Activated CD4-positive, alpha-beta T cell treated with anti-CD3 and anti-CD28 coated beads for 4 hours (primary cell): ENCODE data around the gene RNF38.
"Not testable (repeated sequence)": the region's sequence is repeated elsewhere in the genome, so short reads cannot be mapped to it uniquely, and the experiment has no call there.

ENCODE experiments used
- DNase-seq, 2 donors: peaks; one replicate each; pipeline ENCODE4 v3.0.0-alpha.2; 2020

The RNF38 gene

DNA sequence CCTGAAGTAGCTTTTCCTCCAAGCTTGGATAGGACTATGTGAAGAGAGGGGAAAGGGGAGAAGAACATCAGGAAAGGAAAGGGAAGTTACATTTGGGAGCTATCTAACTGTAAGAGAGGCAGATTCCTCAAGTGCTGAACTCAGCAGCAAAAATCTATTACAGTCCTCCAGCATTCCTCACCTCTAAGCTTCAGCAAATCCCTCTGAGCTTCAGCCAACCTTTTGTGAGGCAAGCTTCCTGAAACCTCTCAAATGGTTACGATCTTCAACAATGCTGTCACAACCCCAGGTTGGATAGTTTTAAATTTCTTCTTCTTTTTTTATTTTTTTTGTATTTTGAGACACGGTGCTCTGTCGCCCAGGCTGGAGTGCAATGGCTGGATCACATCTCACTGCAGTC, 2.5 kb upstream of the RNF38 start:
- no peak for DNase-seq

DNA sequence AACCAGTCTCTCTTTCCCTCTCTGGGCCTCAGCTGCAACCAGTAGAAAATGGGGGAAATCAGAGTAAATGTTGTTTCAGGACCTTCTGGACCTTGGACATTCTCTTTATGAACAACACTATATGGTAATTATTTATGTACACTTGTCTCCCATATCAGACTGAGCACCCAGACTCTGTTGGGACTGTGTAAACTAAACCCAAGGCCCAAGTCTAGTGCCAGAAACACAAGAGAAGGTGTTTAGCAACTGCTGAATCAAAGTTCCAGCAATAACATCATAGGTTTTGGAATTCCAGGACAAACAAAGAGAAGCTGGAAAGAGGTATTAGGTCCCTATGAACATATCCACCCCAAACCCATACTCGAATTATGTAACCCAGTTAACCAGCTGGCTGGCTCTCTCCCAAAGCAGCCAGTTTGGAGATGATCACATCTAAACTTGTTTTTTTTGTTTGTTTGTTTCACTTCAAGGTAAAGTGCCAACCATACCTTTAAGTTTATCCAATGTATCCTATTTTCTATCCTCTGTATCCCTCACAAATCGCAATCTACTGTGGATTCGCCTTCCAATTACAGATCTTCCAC, 1.9 kb upstream of the RNF38 start:
- no peak for DNase-seq

DNA sequence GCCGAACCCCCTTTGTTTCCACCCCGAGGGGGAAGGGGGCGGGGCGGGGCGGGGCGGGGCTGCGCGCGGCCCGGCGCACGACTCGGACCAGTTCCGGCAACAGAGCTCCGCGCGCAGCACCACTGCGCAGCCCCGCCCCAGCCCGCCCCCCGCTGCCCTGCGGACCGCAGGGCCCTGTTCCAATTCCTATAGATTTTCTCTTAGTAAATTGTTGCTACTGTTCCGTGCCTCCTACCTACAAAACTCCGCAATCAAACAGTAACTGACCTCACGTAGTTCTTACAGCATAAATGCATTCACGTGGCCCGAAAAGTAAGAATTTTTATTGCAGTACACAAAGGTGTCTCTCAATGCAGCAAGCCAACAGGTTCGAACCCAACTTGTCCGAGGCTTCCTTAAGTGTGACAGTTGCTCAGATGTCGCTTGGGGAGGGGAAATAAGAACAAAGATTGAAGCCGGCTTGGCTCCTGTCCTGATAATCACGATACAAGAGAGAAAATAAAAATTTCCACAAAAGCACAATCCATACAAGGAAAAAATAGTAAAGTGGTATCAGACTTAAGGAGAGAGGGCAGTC, 1.2 kb upstream of the RNF38 start:
- no peak for DNase-seq

DNA sequence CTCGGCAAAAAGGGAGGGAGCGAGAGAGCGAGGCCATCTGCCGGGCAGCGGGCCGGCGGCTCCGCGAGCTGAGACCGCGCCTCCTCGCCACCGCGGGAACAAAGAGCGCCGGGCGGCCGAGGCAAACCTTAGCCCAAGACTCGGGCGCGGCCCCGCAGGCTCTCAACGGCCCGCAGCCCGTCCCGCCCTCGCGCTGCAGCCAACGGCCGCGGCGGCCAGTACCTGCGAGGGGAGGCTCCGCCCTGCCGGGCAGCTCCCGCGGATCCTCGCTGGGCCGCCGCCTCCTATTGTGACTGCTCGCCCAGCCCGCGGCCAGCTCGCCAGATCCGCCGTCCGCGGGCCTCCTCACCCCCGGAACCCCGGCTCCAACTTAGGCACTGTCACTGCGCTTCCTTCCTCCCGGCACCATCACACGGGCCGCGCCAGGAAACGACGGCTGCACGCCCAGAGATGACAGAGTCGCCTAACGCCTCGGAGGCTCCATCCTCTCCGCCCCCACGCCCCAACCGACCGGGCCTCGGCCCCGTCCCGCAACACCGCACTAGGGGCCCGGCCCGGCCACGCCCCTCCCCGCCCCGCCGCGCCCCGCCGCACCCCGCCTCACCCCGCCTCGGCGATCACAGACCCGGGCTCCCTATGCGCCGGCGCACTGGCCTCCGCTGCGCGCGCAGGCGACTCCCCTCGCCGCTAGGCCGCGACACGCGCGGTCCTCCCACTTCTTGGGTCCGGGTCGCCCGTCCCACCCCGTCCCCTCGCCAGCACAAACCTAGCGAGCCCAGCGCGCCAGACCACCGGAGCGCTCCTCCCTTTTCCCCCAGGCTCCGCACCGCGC, 479 bp upstream of the RNF38 start:
- peak; percentile 87 to 88 for DNase-seq

DNA sequence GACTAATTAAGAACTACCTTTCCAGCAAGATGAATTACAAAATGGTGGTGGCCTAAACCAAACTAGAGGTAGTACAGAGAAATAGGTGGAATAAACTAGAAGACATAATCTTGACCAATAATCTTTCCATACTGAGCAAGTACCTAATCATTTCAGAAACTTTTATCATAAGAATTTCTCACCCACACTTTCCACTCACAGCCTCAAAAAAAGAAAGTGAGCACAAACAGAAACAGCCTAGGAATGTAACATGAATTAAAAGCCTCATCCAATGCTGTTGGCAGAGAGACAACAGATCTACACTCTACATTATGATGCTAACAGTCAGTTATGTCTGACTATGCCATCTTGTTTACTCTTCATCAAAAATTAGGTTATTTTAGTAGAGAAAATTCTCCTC, 1.3 kb downstream of the RNF38 start:
- no peak for DNase-seq

DNA sequence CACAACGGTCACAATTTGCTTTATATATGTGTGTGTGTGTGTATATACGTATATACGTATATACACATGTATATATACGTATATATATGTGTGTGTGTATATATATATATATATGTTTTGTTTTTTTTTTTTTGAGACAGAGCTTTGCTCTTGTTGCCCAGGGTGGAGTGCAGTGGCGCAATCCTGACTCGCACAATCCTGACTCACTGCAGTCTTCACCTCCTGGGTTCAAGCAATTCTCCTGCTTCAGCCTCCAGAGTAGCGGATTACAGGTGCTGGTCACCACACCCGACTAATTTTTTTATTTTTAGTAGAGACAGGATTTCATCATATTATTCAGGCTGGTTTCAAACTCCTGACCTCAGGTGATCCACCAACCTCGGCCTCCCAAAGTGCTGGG, 3.1 kb downstream of the RNF38 start:
- DNase-seq = no peak

DNA sequence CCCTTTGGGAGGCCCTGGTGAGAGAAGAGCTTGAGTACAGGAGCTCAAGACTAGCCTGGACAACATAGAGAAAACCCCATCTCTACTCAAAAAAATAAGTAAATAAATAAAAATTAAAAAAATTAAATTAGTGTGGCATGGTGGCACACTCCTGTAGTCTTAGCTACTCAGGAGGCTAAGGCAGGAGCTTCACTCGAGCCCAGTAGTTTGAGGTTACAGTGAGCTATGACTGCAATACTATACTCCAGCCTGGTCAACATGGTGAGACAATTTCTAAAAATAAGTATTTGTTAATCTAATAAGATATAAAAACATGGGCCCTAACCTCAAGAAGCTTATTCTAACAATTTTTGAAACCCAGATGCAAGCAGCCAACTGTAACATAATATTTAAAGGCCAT, 7.6 kb downstream of the RNF38 start:
- DNase-seq = no peak

DNA sequence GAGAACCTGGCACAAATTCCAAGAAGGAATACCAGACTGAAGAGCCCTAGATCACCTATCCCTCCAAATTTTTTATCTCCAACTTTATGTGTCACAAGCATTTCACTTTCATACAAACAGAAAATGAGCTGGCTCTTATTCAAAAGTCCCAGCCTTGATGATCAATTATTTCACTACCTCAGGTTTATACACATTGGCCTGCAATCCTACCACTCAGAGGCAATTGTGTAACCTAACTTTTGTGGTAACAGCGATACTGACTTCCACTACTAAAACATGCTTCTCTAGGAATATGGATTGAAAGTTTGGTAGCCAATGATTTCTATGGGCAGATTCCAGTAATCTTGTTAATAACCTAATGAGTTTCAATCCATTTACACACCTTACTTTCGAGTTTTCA, 10.5 kb downstream of the RNF38 start:
- no peak for DNase-seq

DNA sequence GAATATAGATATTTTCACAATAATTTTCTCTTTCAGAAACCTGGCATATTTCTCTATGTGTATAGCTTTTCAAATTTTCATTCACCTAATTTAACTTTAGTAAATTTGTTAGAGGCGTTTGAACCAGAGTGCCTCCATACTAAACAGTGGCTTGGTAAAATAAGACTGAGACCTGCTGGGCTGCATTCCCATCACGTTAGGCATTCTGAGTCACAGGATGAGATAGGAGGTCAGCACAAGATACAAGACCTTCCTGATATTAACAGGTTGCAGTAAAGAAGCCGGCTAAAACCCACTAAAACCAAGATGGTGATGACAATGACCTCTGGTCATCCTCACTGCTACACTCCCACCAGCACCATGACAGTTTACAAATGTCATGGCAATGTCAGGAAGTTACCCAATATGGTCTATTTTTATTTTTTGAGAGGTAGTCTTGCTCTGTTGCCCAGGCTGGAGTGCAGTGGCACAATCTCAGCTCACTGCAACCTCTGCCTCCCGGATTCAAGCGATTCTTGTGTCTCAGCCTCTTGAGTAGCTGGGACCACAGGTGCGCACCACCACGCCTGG, 13.6 kb downstream of the RNF38 start:
- not testable (repeated sequence) for DNase-seq

DNA sequence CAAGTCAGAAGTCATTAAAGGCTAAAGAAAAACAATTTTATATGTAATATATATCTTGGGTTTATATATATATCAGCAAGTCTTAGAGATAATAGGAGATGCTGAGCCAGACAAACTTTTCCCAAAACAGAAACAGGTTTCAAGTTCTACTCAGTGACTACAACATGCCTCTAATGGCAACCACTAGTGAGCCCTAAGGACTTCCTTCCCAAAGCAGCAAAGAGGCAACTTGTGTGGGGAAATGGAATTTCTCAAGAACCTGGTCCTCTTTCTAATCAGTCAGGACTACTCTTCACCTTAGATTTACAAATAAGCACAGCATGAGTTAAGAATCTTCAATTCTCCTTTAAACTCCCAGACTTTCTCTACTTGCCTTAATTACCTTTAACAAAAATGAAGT, 17.6 kb downstream of the RNF38 start:
- no peak for DNase-seq

DNA sequence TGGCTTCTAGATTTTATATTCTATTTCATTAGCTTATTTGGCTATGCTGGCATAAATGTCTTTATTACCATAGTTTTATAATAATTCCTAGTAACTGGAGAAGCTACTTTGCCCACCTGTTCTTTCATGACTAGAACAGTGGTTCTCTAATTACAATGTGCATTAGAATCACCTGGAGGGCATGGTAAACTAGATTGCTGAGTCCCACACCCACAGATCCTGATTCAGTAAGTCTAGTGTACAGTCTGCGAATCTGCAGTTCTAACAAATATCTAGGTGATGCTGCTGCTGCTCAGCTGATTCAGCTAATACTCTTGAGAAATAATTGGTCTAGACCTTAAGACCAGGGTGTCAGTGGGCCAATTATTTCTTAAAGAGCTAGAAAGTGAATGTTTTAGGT, 35.5 kb downstream of the RNF38 start:
- DNase-seq = no peak

DNA sequence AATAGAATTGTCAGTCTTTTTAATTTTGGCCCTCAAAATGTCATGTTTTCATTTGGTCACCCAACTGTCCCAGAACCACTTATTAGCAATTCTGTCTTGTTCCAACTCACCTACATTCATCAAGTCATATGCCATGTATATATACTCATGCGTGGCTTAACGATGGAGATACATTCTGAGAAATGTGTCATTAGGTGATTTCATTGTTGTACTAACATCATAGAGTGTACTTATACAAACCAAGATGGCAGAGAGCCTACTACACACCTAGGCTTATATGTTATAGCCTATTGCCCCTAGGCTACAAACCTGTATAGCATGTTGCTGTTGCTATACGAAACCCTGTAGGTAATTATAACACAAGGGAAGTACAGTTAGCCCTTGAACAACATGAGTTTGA, 36.6 kb downstream of the RNF38 start:
- no peak for DNase-seq

DNA sequence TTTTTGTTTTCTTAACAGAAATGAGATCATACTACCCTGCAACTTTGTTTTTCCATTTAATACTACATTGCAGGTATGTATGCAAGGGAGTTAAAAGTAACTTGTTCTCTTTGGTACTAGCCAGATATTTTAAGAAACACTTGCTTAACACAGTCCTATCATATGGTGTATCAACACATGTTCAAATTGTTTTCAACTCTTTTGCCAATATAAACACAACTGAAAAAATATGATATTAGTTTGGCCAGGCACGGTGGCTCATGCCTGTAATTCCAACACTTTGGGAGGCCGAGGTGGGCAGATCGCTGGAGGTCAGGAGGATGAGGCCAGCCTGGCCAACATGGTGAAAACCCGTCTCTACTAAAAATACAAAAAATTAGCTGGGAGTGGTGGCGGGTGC, 41.6 kb downstream of the RNF38 start:
- DNase-seq = no peak

DNA sequence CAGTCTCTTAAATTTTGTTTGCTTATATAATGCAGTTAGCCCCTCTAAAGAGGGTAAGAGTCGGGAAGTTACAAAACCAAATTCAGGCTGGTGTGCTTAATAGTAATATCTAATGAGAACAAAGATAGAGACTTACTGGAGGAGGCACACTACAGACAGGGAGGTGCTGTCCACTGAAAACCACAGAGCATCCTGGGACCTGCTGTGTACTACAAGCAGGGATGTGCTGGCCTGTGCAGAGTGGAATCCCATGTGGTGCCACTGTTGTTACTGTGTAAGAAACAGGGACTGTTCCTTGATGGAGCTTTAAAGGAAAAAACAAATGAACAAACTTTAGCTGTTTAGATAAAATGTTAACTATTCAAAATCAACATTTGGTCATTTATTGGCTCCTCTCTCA, 42.4 kb downstream of the RNF38 start:
- no peak for DNase-seq

DNA sequence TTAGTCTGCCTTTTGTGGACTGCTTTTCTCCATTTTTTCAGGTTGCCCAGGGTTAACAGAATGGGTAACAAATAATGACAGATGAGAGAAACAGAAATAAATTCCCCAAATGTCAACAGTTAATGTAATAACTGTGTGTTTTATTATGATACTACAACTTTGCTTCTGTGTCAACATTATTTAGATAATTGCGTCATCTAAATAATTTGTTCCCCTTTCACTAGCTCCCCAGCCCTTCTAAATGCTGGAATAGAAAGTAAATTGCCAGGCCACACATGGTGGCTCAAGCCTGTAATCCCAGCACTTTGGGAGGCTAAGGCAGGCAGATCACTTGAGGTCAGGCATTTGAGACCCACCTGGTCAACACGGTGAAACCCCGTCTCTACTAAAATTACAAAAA, 53.5 kb downstream of the RNF38 start:
- DNase-seq = no peak

DNA sequence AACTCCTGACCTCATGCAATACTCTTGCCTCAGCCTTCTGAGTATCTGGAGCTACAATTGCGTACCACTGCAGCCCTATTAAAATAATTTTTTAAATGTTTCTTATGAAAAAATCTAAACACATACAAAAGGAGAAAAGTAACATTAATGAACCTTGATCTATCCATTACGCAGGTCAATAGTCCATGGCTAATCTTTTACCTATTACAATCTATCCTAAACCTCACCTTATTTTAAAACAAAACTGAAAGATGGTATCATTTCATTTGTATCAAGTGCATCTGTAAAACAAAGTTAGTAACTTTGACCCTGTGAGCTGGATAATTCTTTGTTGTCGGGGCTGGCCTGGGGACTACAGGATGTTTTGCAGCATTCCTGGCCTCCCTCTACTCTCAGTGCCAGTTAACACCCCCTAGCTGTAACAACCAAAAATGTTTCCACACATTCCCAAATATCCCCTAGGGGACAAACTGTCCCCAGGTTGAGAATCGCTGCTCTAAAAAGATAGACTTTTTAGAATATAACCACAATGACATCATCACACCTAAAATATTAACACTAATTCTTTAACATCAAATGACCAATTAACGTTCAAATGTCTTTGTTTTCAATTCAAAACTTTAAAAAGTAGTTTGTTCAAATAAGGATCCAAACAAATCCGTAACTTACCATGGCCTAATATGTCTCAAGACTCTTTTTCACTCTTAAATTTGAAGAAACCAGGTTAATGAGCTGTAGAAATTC, 54.8 kb downstream of the RNF38 start:
- DNase-seq = no peak

DNA sequence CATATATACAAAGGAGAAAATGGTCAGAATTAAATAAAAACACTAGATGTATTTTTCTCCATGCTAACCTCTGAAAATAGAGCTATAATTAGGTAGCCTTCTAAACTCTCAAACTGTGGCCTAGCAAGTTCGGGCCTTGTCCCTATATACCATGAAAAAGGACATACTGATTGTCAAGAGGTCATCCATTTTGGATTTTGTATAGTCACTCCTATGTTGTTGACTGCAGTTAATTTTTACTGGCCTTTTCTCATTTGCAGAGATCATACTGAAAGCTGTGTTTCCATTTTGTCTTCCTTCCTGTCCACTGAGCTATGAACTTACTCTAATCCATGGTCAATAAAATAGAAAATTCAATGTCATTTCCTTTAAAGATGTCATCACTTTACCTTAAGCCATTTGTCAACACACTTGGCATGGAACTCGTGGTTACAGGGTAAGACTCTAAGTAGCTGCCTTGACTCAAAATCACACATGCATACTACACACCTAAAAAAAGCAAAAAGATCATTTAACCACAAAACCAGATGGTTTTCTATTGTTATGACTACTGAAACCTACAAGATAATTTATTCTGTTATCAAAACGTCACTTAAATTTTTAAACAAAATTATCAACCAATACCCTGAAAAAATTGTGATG, 58.0 kb downstream of the RNF38 start:
- no peak for DNase-seq

DNA sequence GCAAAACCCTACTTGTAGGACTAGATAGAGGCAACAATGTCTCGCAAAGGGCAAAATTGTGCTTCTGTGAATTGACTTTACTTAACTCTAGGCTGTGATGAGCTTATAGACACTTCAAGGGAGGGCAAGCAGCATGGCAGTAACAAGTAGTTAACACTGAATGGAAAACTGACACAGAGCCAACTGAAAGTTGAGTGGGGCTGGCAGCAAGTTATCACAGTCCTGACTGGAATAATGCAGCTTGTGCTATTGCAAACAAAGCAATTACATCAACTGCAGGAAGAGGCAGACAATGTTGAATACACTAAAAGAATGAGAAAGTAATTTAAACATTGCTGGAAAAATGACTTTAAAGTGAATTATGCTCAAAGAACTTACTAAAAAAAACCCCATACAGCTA, 62.2 kb downstream of the RNF38 start:
- DNase-seq = no peak

DNA sequence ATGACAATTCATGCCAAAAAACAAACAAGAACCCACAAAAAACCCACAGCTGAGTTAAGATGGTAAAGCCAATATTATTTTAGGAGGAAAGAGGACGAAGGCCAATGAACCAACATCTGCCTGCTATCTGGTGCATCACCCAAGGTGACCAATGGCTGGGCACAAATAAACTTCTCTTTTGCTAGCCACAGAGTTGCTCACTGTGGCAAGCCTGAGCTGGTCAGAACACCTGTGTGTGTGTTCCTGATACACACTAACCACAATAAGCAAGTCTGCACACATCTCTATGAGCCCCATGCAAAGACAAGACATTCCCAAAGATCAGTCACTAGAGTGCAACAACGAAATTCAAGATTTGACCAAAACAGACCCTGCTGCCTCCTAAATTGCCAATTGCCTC, 63.1 kb downstream of the RNF38 start:
- DNase-seq = no peak

DNA sequence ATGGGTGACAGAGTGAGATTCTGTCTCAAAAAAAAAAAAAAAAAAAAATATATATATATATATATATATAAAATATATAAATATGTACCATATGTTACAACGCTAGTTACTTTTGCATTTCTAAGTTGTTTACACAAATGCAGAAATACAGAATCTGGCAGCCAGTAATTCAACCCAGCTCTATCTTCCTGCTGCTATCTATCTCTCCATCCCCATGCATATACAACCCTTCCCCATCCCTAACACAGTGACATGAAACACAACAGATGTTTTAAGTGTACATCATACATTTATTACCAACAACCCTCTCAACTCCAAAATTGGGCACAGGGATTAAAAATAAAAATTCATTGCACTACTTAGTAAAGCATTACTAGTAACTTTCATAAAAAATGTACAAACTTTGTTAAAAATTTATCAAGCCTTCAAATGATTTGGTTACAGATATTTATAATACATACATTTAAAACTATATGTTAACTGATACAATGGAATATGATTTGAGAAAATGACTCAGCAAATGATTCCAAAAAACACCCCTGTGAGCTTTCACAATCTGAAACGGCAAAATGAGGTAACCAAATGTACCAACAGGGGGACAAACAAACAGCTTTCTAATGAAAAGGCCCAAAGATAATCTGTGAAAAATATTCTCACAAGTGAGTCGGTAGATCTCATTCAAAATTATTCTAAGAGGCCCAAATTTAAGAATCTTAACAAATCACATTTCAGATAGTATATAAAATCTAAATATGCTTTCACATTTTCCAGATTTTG, 63.8 kb downstream of the RNF38 start:
- no peak for DNase-seq

DNA sequence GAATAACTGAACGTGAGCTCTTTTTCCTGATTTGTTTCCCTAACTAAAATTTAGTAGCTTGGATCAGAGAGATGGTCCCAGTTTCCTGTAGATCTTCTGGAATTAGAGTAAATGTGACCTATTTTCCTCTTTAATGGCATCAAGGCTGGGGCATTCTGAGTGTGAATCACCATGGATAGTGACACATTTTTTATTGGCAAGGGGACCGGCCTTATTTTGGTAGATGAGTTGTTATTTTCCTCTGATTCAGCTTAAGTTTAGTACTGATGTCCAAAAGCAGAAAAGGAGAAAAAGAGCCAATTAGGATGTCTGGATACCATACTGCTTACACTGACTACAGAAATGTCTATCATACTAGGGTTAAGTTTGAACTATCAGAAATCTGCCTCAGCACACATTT, 68.1 kb downstream of the RNF38 start:
- DNase-seq = no peak

DNA sequence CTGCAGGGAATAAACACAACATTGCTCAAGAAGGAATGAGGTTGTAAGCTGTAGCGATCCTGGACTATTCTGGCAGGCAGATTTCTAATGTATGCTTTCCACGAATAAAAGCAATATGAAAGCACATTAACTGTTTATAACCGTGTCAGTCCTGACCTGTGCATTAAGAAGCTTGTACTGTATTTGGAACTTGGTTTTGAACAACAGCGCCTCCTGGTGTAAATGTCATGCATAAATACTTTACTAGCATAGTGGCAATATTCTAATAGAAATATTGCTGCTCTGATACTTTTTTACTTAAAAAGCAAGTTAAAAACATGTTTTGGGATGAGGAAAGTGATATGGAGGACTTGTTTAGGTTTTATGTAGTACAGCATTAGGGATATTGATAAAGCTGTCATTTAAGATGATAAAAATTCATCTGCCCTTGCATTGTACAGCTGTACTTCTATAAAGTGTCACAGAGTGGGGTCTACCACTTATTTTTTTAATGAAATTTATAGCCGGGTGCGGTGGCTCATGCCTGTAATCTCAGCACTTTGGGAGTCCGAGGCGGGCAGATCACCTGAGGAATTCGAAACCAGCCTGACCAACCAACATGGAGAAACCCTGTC, 71.2 kb downstream of the RNF38 start:
- DNase-seq = peak; percentile 44 to 66
